IPS-18c (cell line): Measurements from ENCODE around the gene PGA5.
"Not testable (repeated sequence)": the region's sequence is repeated elsewhere in the genome, so short reads cannot be mapped to it uniquely, and the experiment has no call there.

ENCODE experiments used
- H3K4me3 ChIP-seq: 2 replicates; pipeline ENCODE4 v1.7.0; 2013; ENCODE audit warnings: low read depth, mild to moderate bottlenecking, low read length, moderate library complexity; ENCODE audit not compliant: insufficient read depth
- H3K9me3 ChIP-seq: one replicate; pipeline ENCODE4 v1.6.1; 2013; ENCODE audit warnings: mild to moderate bottlenecking, low read length, moderate library complexity; ENCODE audit not compliant: control insufficient read depth, insufficient read depth

PGA5 gene

DNA sequence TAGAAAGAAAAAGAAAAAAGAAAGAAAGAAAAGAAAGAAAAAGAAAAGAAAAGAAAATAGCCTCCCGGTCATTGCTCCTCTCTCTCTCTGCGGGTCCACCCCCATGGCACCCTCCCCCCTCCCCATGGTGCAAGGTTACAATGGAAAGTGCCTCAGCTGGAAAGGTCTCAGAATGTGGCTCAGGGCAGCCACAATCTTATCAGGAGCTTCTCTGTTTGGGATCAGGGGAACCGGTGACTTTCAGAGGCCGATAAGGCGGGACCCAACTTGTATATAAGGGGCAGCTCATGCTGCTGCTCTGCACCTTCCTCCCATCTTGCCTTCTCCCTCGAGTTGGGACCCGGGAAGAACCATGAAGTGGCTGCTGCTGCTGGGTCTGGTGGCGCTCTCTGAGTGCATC is at the start of gene PGA5:
TSS of gene PGA5 (plus strand) at position 301 of the 400 bp plus-strand sequence. CDS start at position 353, 52 bp downstream.
- not testable (repeated sequence) for H3K4me3 ChIP-seq, H3K9me3 ChIP-seq

DNA sequence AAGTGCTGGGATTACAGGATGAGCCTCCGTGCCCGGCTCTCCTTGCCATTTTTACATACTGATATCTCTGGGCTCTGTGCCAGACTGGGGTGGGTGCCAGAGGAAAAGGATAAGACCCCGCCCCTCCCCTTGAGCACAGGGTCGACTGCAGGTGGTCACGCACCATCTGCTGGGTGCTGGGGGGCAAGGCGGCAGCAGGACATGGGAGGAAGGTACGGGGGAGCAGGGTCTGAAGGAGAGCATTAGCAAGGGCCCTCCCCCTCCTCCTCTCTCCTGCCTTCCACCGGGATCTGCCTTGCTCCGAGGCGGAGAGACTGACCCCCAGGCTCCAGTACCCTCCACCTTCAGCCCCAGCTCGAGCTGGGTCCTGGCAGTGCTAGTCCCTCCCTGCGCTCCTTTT is 47.4 kb upstream of the PGA5 start:
- Histone ChIP-seq H3K9me3 (no peaks in the 10 kb centered on the region), H3K4me3 (no peak overlapping the region)

- Histone ChIP-seq H3K4me3 (no peak overlapping the region), H3K9me3 (no peaks in the 10 kb centered on the region)
Observed at GRCh38 chr11:61194169-61194671, 46.8 kb upstream of the PGA5 start.

- Histone ChIP-seq H3K4me3 (no peak overlapping the region), H3K9me3 (no peaks in the 10 kb centered on the region)
Observed at GRCh38 chr11:61194981-61195695, 45.8 kb upstream of the PGA5 start.

GRCh38 chr11:61195719-61196118 is 45.3 kb upstream of the PGA5 start:
- Histone ChIP-seq H3K9me3 (no peaks in the 10 kb centered on the region), H3K4me3 (no peak overlapping the region)

- Histone ChIP-seq H3K9me3 (no peaks in the 10 kb centered on the region), H3K4me3 (no peak overlapping the region)
Observed at GRCh38 chr11:61198361-61198760, 42.6 kb upstream of the PGA5 start.

- Histone ChIP-seq H3K9me3 (no peaks in the 10 kb centered on the region), H3K4me3 (no peak overlapping the region)
Observed at GRCh38 chr11:61198948-61199523, 41.9 kb upstream of the PGA5 start.

DNA sequence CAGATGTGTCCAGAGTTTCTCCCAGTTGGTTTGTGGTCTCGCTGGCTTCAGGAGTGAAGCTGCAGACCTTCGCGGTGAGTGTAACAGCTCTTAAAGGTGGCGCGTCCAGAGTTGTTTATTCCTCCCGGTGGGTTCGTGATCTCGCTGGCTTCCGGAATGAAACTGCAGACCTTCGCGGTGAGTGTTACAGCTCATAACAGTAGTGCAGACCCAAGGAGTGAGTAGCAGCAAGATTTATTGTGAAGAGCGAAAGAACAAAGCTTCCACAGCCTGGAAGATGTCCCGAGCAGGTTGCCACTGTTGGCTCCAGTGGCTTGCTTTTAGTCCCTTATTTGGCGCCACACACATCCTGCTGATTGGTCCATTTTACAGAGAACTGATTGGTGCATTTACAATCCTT is 39.5 kb upstream of the PGA5 start:
- Histone ChIP-seq H3K9me3 (no peaks in the 10 kb centered on the region), H3K4me3 (no peak overlapping the region)

GRCh38 chr11:61202950-61203746 is 37.8 kb upstream of the PGA5 start, which contains the start of gene PGA3:
PGA3 (plus strand) TSS chr11:61203515; CDS start chr11:61203565, 50 bp downstream.
- not testable (repeated sequence) for H3K9me3 ChIP-seq, H3K4me3 ChIP-seq

DNA sequence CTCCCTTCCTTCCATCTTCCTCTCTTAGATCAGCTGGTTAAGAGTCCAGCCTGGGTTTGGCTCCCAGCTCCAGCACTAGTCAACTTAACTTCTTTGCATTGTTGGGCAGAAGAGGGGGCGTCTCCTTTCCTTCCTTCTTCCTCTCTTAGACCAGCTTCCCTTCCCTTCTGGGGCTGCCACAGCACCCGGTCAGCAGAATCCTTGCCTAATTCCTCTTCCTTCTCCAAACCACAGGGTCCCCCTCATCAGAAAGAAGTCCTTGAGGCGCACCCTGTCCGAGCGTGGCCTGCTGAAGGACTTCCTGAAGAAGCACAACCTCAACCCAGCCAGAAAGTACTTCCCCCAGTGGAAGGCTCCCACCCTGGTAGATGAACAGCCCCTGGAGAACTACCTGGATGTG is 37.1 kb upstream of the PGA5 start:
- not testable (repeated sequence) for H3K9me3 ChIP-seq, H3K4me3 ChIP-seq

DNA sequence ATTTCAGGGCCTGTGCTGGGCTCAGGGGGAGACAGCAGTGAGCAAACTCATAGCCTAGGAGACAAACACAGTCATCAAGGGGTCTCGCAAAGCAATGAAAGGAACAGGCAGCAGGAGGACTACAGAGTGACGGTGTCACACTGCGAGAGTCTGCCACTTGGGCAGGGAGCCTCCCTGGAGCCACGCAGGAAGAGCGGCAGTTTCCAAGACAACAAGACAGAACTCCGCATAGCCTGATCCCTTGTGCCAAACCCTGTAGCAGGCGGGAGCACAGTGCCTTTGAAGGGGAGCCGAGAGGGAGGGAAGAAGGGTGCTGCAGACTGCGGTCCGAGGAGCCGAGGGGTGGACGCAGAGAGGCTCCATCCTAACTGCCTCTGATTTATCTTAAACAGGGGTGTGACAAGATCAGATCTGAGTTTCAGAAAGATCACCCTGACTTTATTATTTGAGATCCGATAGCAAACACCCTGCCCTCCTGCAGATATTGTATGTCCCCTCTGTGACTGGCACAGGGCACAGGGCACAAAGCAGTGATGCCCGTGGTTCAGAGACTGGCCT is 36.4 kb upstream of the PGA5 start:
- H3K9me3 ChIP-seq, H3K4me3 ChIP-seq: not testable (repeated sequence)

DNA sequence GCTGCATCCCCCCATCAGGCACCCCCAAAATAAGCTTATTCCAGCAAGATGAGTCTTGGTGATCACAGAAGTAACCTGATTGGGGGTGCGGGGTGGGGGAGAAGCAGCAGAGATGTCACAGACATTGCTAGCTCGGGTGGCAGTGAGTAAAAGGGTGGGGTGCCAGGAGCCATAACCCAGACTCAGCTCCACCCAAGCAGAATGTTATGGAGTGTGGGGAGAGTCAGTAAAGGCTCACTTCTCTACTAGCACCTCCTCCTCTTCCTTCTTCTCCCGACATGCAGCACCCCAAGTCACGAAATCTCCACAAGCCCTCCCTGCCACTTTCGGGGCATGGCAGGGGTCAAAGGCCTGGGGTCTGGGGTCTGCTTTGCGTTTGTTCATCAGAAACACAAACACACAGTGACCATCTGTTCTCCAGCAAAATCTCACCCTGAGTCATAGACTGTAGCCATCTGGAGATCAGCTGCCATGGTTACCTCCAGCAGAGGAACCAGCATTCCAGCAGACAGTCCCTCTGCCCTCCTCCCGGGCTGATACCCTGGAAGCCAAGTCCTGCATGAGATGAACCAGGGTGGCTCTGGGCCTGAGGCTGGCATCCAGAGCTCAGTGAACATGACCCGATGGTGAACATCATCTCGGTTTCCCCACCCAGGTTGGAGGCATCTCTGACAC is 33.2 kb upstream of the PGA5 start:
- not testable (repeated sequence) for H3K4me3 ChIP-seq, H3K9me3 ChIP-seq

- not testable (repeated sequence) for H3K4me3 ChIP-seq, H3K9me3 ChIP-seq
Observed at GRCh38 chr11:61210629-61211028, 30.3 kb upstream of the PGA5 start.

GRCh38 chr11:61211327-61211952 is 29.5 kb upstream of the PGA5 start:
- H3K9me3 ChIP-seq, H3K4me3 ChIP-seq: not testable (repeated sequence)

DNA sequence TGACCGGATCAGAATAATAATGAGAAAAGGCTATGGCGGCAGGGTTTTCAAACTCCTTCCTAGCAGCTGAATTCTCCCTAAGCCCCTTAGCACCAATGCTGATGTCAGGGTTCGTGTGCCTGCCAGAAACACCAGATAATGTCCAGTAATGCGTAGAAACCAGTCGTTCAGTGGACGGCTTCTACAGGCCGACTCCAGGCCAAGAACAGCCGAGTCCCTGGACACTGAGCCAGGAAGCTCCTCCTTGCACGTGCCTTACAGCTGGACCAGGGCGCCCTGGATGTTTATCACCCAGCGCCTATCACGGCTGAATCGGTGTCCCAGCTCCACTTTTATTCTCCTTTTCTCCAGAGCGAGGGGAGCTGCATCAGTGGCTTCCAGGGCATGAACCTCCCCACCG is 28.8 kb upstream of the PGA5 start:
- not testable (repeated sequence) for H3K4me3 ChIP-seq, H3K9me3 ChIP-seq

DNA sequence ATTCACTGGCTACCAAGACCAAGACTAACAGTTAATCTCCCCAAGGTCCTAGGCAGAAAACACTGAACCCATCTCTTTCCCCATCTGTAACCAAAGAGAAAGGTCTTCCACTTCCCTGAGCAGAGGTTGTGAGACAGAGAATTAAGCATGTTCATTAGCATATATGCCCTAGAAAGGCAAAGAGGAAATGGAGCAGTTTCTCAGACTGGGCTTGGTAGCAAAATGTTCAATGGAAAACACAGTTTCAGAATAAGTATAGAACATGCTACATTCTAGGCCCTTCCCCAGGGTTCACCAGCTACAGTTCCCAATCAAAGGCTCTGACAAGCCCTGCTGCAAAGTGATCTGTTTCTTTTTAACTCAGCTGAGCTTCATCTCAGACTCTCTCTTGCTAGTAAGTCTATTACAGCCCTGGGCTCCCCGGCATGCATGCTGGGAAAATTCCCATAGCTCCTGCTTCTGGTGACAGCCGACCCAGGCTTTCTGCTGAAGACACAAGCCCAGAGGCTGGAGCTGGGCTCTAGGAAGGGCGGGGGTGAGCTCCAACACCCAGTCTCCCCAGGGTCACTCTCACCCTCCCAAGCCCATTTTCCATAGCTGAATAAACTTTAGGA is 27.2 kb upstream of the PGA5 start:
- not testable (repeated sequence) for H3K9me3 ChIP-seq, H3K4me3 ChIP-seq
